ENCODE data around the gene MECP2.

DNA sequence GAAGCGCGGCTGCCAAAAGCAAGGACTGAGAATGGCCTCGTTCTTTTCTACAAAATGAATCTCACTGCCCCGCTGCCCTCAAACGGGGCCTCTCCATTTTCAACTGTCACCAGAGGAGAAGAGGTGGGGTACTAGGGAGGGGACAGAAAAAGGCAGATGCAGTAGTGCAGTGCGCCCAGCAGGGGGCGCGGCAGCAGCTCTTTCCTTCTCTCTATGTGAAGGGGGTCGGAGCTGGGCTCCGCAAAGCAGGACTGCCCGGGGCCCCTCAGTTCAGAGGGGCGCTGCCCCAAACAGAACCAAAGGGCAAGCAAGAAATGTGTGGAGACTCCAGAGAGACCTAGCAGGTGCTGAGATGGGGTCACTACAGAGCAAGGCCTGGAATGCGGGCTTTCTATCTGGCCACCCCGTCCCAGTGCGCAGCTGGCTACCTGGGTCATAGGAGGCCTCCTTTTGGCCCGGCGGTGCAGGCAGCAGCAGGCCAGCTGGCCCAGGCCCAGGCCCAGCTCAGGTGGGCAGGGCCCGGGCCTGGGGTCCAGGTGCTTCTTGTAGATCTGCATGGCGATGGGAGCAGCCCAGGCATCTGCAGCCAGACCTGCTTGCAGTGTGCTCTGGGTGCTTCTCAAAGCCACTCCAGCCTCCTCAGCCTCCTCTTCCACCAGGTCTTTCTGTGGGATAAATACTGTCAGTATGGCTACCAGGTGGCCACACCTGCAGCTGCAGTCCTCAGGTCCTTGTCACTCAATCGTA lies 83.7 kb downstream of the MECP2 start:
- peak; percentile 63 for TF ChIP-seq CTCF (IDR thresholded peaks at IDR 0.05; ENCODE audit: insufficient read depth, low read length)
- TF ChIP-seq, protein P1, sequence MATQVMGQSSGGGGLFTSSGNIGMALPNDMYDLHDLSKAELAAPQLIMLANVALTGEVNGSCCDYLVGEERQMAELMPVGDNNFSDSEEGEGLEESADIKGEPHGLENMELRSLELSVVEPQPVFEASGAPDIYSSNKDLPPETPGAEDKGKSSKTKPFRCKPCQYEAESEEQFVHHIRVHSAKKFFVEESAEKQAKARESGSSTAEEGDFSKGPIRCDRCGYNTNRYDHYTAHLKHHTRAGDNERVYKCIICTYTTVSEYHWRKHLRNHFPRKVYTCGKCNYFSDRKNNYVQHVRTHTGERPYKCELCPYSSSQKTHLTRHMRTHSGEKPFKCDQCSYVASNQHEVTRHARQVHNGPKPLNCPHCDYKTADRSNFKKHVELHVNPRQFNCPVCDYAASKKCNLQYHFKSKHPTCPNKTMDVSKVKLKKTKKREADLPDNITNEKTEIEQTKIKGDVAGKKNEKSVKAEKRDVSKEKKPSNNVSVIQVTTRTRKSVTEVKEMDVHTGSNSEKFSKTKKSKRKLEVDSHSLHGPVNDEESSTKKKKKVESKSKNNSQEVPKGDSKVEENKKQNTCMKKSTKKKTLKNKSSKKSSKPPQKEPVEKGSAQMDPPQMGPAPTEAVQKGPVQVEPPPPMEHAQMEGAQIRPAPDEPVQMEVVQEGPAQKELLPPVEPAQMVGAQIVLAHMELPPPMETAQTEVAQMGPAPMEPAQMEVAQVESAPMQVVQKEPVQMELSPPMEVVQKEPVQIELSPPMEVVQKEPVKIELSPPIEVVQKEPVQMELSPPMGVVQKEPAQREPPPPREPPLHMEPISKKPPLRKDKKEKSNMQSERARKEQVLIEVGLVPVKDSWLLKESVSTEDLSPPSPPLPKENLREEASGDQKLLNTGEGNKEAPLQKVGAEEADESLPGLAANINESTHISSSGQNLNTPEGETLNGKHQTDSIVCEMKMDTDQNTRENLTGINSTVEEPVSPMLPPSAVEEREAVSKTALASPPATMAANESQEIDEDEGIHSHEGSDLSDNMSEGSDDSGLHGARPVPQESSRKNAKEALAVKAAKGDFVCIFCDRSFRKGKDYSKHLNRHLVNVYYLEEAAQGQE (IDR thresholded peaks at IDR 0.05; ENCODE audit: insufficient replicate concordance, low read depth), result no peak
- TF ChIP-seq SPI1 (IDR thresholded peaks at IDR 0.05; ENCODE audit: borderline replicate concordance, low read depth), result no peak
- TF ChIP-seq POLR2AphosphoS5 (IDR thresholded peaks at IDR 0.05; ENCODE audit: low read depth), result no peak
- TF ChIP-seq GABPA (IDR thresholded peaks at IDR 0.05; ENCODE audit: low read depth), result no peak
